GM18951 (cell line): ENCODE data around the gene EID2.

ENCODE experiments used
- POLR2A ChIP-seq: IDR thresholded peaks from 4 replicates; pipeline ENCODE4 v1.6.1; 2011; ENCODE audit warnings: mild to moderate bottlenecking; ENCODE audit not compliant: insufficient read length, insufficient read depth; ENCODE audit errors: extremely low read depth
- in situ Hi-C: fragments of 300-500 bp; cut with MboI; formaldehyde crosslinking; loops from one replicate; pipeline ENCODE4 v1.12.0; 2022; ENCODE audit warnings: low sequenced_read_pairs, mixed read lengths, inconsistent platforms; ENCODE audit not compliant: unreplicated experiment

The EID2 gene

GRCh38 chr19:39489756-39490155, 50.2 kb downstream of the EID2 start:
- in situ Hi-C loops = no loop called here
- no peak for TF ChIP-seq POLR2A
